Chondrocyte (in vitro differentiated cells): ENCODE measurements around the gene ITIH1. TPM values are rescaled to one million over a fixed set of nuclear protein-coding genes. Genes with fewer than 3 reads are reported as not detected.

ENCODE experiments used
- DNase-seq: peaks from one replicate; pipeline ENCODE4 v3.0.0; 2021; ENCODE audit warnings: mixed read lengths, low spot score
- H3K27ac Mint-ChIP-seq: one replicate; pipeline ENCODE4 v1.8.0; 2021; ENCODE audit warnings: mild to moderate bottlenecking, moderate library complexity, mixed read lengths; ENCODE audit not compliant: unreplicated experiment
- H3K27me3 Mint-ChIP-seq: 2 replicates; pipeline ENCODE4 v1.8.0; 2021; ENCODE audit warnings: low read depth, mixed read lengths
- H3K36me3 Mint-ChIP-seq: 2 replicates; pipeline ENCODE4 v1.8.0; 2021; ENCODE audit warnings: low read depth, mixed read lengths
- H3K4me1 Mint-ChIP-seq: 2 replicates; pipeline ENCODE4 v1.8.0; 2021; ENCODE audit warnings: low read depth, mild to moderate bottlenecking, mixed read lengths
- H3K4me3 Mint-ChIP-seq: one replicate; pipeline ENCODE4 v1.8.0; 2021; ENCODE audit warnings: mild to moderate bottlenecking, moderate library complexity, mixed read lengths; ENCODE audit not compliant: unreplicated experiment
- H3K9me3 Mint-ChIP-seq: 2 replicates; pipeline ENCODE4 v1.8.0; 2021; ENCODE audit warnings: low read depth, mixed read lengths
- CTCF ChIP-seq: fragments of 200-600 bp; sonication (generic); IDR thresholded peaks from 2 replicates; pipeline ENCODE4 v1.5.0; 2021; ENCODE audit warnings: antibody characterized with exemption, mild to moderate bottlenecking, moderate library complexity
- total RNA-seq: library from RNA; stranded (reverse); gene quantifications from 3 replicates; pipeline ENCODE4 v1.2.1, GENCODE V29; 2021

The ITIH1 gene
- total RNA-seq, 1 donor from 2014 or later: not detected

DNA sequence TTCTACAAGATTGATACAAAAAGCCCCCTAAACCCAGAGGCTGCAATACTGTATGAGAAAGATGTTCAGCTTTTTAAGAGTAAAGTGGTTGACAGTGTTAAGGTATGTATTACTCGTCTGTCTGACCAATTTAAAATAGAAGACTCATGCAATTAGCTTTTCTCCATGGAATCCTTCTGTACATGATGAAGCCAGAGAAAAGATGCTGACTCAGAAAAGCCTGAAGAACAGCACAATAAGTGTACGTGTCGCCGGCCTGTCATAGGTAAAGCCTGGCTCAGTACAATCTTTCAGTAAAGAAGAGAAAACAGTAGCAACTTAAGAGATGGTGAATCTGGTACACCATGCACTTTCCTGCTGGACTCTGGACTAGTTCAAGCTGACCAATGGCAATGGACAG, 23.0 kb upstream of the ITIH1 start:
- Mint-ChIP-seq H3K4me1 (peaks cover 9% of the 10 kb centered on the region), H3K27me3 (no peaks in the 10 kb centered on the region), H3K4me3 (no peak overlapping the region), H3K36me3 (peaks cover 34% of the 10 kb centered on the region), H3K27ac (no peak overlapping the region), H3K9me3 (peaks cover 5% of the 10 kb centered on the region)
- no peak for DNase-seq
- no peak for TF ChIP-seq CTCF

GRCh38 chr3:52756141-52756540, 21.3 kb upstream of the ITIH1 start:
- Mint-ChIP-seq H3K36me3 (peaks cover 31% of the 10 kb centered on the region), H3K9me3 (peaks cover 5% of the 10 kb centered on the region), H3K4me1 (peaks cover 9% of the 10 kb centered on the region), H3K27me3 (no peaks in the 10 kb centered on the region), H3K27ac (no peak overlapping the region), H3K4me3 (no peak overlapping the region)
- no peak for TF ChIP-seq CTCF
- DNase-seq: no peak

GRCh38 chr3:52763466-52763865, 13.9 kb upstream of the ITIH1 start:
- Mint-ChIP-seq H3K36me3 (peaks cover 28% of the 10 kb centered on the region), H3K4me1 (no peaks in the 10 kb centered on the region), H3K4me3 (no peak overlapping the region), H3K27ac (no peak overlapping the region), H3K27me3 (no peaks in the 10 kb centered on the region), H3K9me3 (no peaks in the 10 kb centered on the region)
- DNase-seq: no peak
- TF ChIP-seq CTCF: no peak

- peaks cover 7% of the 10 kb centered on the region for H3K36me3 Mint-ChIP-seq
- H3K4me3 Mint-ChIP-seq: peak overlapping the region; percentile 98
- H3K27me3 Mint-ChIP-seq: no peaks in the 10 kb centered on the region
- no peak for TF ChIP-seq CTCF
- H3K9me3 Mint-ChIP-seq: no peaks in the 10 kb centered on the region
- H3K27ac Mint-ChIP-seq: peak overlapping the region; percentile 49
- peaks cover 18% of the 10 kb centered on the region for H3K4me1 Mint-ChIP-seq
- DNase-seq: no peak
Measured at GRCh38 chr3:52769786-52770455, 7.5 kb upstream of the ITIH1 start.

DNA sequence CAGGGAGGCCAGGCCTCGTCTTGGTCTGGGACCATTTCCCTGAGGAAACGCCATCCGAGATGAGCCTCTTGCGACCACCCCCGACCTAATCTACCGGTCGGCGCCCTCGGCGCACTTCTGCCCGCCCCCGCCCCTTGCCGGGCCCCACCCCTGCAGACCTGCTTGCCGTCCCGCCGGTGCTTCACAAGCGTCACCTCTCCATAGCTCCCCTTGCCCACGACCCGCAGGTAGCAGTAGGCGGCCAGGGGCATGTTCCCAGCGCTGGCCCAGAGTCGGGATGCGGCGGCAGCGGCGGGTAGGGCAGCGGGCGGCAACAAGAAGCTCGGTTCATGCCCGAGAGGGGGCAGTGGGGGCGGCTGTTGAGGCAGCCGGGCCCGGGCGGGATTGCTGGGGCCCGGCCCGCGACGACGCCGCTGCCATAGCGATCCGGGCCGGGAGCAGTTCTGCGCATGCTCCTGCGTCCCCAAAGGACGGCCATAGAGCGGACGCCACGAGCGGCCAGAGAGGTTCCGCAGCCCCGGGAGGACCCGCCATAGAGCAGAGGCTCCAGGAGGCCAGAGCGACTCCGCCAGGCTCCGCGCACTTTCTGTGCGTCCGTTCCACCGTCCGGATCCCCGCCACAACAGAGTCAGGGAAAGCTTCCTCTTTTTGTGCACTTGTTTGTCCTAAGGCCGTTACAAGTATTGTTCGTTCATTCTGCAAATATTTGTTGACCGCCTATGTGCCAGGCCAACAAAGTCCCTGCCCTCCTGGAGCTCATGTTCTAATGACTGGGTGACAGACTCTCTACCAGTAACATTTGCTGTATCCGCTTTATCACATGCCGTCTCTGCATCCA, 6.7 kb upstream of the ITIH1 start, which contains the start of gene NEK4:
TSS of gene NEK4 (minus strand) at position 445 of the 838 bp plus-strand sequence. CDS start at position 251, 194 bp downstream.
- Mint-ChIP-seq H3K36me3 (peaks cover 5% of the 10 kb centered on the region), H3K4me3 (peak within 1 kb of the TSS; percentile 98), H3K27me3 (no peaks in the 10 kb centered on the region), H3K9me3 (no peaks in the 10 kb centered on the region), H3K27ac (peak within 1 kb of the TSS; percentile 98), H3K4me1 (peaks cover 18% of the 10 kb centered on the region)
- DNase-seq: no peak
- TF ChIP-seq CTCF: peak; percentile 53
